Measurements from ENCODE around the gene AK3.
"Not testable (repeated sequence)": the region's sequence is repeated elsewhere in the genome, so short reads cannot be mapped to it uniquely, and the experiment has no call there.

Gene AK3

GRCh38 chr9:4665357-4665756 lies 75.6 kb downstream of the AK3 start:
- no peak for DNase-seq (ENCODE audit: low spot score)

DNA sequence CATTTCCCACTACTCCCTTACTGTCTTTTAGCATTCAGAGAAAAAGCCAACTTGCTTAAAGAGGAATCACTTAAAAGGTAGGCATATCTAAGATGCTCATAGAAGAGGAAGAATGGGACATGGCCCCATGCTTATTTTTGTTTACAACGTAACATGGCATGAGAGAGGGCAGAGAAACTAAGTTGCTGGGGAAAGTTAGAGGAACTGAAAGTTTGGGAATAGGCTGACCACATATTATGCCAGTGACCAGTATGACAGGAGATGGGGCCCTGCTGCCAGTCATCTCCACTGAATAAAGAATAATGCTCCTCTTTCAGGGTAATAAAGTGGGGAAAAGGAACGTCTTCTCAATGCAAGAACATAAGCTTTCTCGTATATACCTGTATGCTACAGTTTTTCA lies 77.0 kb downstream of the AK3 start:
- DNase-seq (ENCODE audit: low spot score) = no peak

GRCh38 chr9:4662989-4663792 lies 77.8 kb downstream of the AK3 start:
- DNase-seq (ENCODE audit: low spot score) = no peak

GRCh38 chr9:4662108-4662988 lies 78.7 kb downstream of the AK3 start, which contains the start of gene PLPP6:
Gene PLPP6 (plus strand): TSS chr9:4662294. CDS start chr9:4662376, 82 bp downstream.
- peak; percentile 78 for DNase-seq (ENCODE audit: low spot score)

GRCh38 chr9:4661611-4662010 lies 79.4 kb downstream of the AK3 start:
- no peak for DNase-seq (ENCODE audit: low spot score)

DNA sequence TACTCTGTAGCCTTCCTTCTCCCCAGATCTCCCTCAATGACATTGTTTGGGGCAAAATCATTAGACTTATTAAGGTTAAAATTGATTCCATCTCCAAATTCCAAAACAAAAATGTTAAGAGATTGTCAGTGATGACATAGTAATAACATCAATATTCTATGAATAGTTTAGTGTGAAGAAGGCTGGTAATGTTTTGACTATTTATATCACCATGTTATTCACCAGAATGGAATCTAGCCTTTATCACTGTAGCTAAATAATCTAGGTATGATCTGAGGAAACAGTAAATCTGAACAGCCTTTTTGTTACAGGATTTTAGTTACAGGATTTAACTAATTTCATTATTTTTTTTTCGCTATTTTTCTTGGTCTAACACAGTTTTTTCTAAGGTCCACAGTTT lies 79.8 kb downstream of the AK3 start:
- DNase-seq (ENCODE audit: low spot score) = no peak

DNA sequence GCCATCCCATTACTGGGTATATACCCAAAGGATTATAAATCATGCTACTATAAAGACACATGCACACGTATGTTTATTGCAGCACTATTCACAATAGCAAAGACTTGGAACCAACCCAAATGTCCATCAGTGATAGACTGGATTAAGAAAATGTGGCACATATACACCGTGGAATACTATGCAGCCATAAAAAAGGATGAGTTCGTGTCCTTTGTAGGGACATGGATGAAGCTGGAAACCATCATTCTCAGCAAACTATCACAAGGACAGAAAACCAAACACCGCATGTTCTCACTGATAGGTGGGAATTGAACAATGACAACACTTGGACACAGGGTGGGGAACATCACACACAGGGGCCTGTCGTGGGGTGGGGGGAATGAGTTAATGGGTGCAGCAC lies 80.3 kb downstream of the AK3 start:
- not testable (repeated sequence) for DNase-seq (ENCODE audit: low spot score)
